ENCODE results near the gene MSRB3. TPM values are rescaled to one million over a fixed set of nuclear protein-coding genes. Genes with fewer than 3 reads are reported as not detected.

Gene MSRB3
- total and polyA plus RNA-seq, 7 experiments from 2014 or later: 0.37 to 1.8 TPM; not detected in 5

- H3K36me3 Mint-ChIP-seq: no peaks in the 10 kb centered on the region
- H3K4me3 ChIP-seq (ENCODE audit: low read length): no peak overlapping the region
- H3K27me3 Mint-ChIP-seq: peaks cover 0 to 18% (median 8%) of the 10 kb centered on the region in 5 donors
- intact Hi-C loops (cut with micrococcal nuclease): no loop called here
- no peak overlapping the region for H3K27ac ChIP-seq (ENCODE audit: low read depth, low read length)
- H3K4me3 Mint-ChIP-seq: no peak overlapping the region
- CTCF ChIA-PET: no interaction called here
- no peaks in the 10 kb centered on the region for H3K36me3 ChIP-seq (ENCODE audit: control insufficient read depth in 2 of 3, insufficient read depth in 3 of 3, low read length in 3 of 3)
- POLR2A ChIA-PET: no interaction called here
- H3K27ac Mint-ChIP-seq: no peak overlapping the region
- ATAC-seq (no peak), DNase-seq (no peak)
- H3K9me3 ChIP-seq (ENCODE audit: control insufficient read depth in 2 of 3, low read length in 3 of 3): no peaks in the 10 kb centered on the region
- H3K4me1 Mint-ChIP-seq: no peaks in the 10 kb centered on the region
- H3K9me3 Mint-ChIP-seq: peaks cover 0 to 7% (median 0%) of the 10 kb centered on the region in 11 donors
- H3K27me3 ChIP-seq (ENCODE audit: control insufficient read depth in 2 of 2, insufficient read depth in 2 of 2, low read length in 2 of 2): no peaks in the 10 kb centered on the region
- no peaks in the 10 kb centered on the region for H3K4me1 ChIP-seq (ENCODE audit: control insufficient read depth in 2 of 2, insufficient read depth in 2 of 2, low read length in 2 of 2)
These were observed 60.7 kb downstream of the MSRB3 start for GRCh38 chr12:65339161-65339560.

DNA sequence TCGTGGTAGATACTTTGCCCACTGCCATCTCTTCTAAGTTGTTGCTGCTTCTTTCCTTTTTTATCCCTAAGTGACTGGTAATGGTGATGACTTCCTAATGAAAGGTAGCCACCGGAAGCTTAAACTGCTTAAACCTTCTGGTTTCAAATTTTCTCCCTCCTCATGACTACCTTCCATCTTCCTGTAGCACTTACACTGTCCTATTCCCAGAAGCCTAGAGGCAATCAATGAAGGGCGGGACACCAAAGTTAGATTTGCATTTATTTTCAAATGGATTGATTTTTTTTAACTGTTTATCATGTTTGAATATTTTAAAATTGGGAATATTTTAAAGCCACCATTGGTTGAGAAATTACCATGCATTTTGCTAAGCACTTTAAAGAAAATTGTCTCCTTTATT, 64.7 kb downstream of the MSRB3 start:
- ChIA-PET POLR2A (no interaction called here), CTCF (no interaction called here)
- Histone ChIP-seq H3K27ac (ENCODE audit: low read depth, low read length) (no peak overlapping the region), H3K9me3 (ENCODE audit: control insufficient read depth in 2 of 3, low read length in 3 of 3) (no peaks in the 10 kb centered on the region), H3K27me3 (ENCODE audit: control insufficient read depth in 2 of 2, insufficient read depth in 2 of 2, low read length in 2 of 2) (no peaks in the 10 kb centered on the region), H3K4me3 (ENCODE audit: low read length) (no peak overlapping the region), H3K36me3 (ENCODE audit: control insufficient read depth in 2 of 3, insufficient read depth in 3 of 3, low read length in 3 of 3) (no peaks in the 10 kb centered on the region), H3K4me1 (ENCODE audit: control insufficient read depth in 2 of 2, insufficient read depth in 2 of 2, low read length in 2 of 2) (no peaks in the 10 kb centered on the region)
- Mint-ChIP-seq H3K27me3 (peaks cover 0 to 11% (median 6%) of the 10 kb centered on the region in 5 donors), H3K27ac (no peak overlapping the region), H3K36me3 (no peaks in the 10 kb centered on the region), H3K4me3 (no peak overlapping the region), H3K9me3 (peaks cover 0 to 12% (median 0%) of the 10 kb centered on the region in 11 donors), H3K4me1 (no peaks in the 10 kb centered on the region)
- ATAC-seq (no peak), DNase-seq (no peak)
- intact Hi-C loops (cut with micrococcal nuclease): no loop called here

DNA sequence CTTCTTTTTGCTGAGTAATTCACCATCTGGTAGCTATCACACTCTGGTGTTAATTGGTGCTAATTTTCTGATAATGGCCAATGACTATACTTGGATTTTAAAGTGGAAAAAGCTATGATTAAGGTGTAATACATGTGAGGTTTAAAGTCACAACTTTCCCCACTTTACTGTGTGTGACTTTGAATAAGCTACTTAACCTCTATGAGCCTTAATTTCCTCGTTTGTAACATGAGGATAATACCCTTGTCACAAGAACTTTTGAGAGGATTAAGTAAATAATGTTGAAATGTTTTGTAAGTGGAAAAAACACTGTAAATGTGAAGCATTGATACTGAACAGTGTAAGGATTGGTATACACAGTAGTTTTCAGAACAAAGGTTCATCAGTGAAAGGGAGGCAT, 65.3 kb downstream of the MSRB3 start:
- H3K36me3 ChIP-seq (ENCODE audit: control insufficient read depth in 2 of 3, insufficient read depth in 3 of 3, low read length in 3 of 3): no peaks in the 10 kb centered on the region
- no peaks in the 10 kb centered on the region for H3K4me1 Mint-ChIP-seq
- intact Hi-C loops (cut with micrococcal nuclease): no loop called here
- ChIA-PET POLR2A (no interaction called here), CTCF (no interaction called here)
- no peaks in the 10 kb centered on the region for H3K4me1 ChIP-seq (ENCODE audit: control insufficient read depth in 2 of 2, insufficient read depth in 2 of 2, low read length in 2 of 2)
- no peak overlapping the region for H3K27ac Mint-ChIP-seq
- ATAC-seq: no peak
- DNase-seq: no peak
- no peaks in the 10 kb centered on the region for H3K9me3 ChIP-seq (ENCODE audit: control insufficient read depth in 2 of 3, low read length in 3 of 3)
- no peak overlapping the region for H3K4me3 ChIP-seq (ENCODE audit: low read length)
- no peaks in the 10 kb centered on the region for H3K36me3 Mint-ChIP-seq
- peaks cover 0 to 12% (median 3%) of the 10 kb centered on the region in 11 donors for H3K9me3 Mint-ChIP-seq
- H3K4me3 Mint-ChIP-seq: no peak overlapping the region
- H3K27me3 ChIP-seq (ENCODE audit: control insufficient read depth in 2 of 2, insufficient read depth in 2 of 2, low read length in 2 of 2): no peaks in the 10 kb centered on the region
- H3K27ac ChIP-seq (ENCODE audit: low read depth, low read length): no peak overlapping the region
- peaks cover 0 to 11% (median 6%) of the 10 kb centered on the region in 5 donors for H3K27me3 Mint-ChIP-seq

GRCh38 chr12:65355461-65355860, 77.0 kb downstream of the MSRB3 start:
- H3K4me3 Mint-ChIP-seq: no peak overlapping the region
- no peak for ATAC-seq
- no peak overlapping the region for H3K27ac Mint-ChIP-seq
- Histone ChIP-seq H3K27me3 (ENCODE audit: control insufficient read depth in 2 of 2, insufficient read depth in 2 of 2, low read length in 2 of 2) (no peaks in the 10 kb centered on the region), H3K4me3 (ENCODE audit: low read length) (no peak overlapping the region), H3K9me3 (ENCODE audit: control insufficient read depth in 2 of 3, low read length in 3 of 3) (no peaks in the 10 kb centered on the region), H3K4me1 (ENCODE audit: control insufficient read depth in 2 of 2, insufficient read depth in 2 of 2, low read length in 2 of 2) (no peaks in the 10 kb centered on the region), H3K27ac (ENCODE audit: low read depth, low read length) (no peak overlapping the region), H3K36me3 (ENCODE audit: control insufficient read depth in 2 of 3, insufficient read depth in 3 of 3, low read length in 3 of 3) (no peaks in the 10 kb centered on the region)
- POLR2A ChIA-PET: no interaction called here
- H3K36me3 Mint-ChIP-seq: no peaks in the 10 kb centered on the region
- no peak for DNase-seq
- CTCF ChIA-PET: no interaction called here
- H3K9me3 Mint-ChIP-seq: peaks cover 0 to 5% (median 0%) of the 10 kb centered on the region in 11 donors
- intact Hi-C loops (cut with micrococcal nuclease): no loop called here
- peaks cover 0 to 5% (median 0%) of the 10 kb centered on the region in 5 donors for H3K27me3 Mint-ChIP-seq
- H3K4me1 Mint-ChIP-seq: no peaks in the 10 kb centered on the region

DNA sequence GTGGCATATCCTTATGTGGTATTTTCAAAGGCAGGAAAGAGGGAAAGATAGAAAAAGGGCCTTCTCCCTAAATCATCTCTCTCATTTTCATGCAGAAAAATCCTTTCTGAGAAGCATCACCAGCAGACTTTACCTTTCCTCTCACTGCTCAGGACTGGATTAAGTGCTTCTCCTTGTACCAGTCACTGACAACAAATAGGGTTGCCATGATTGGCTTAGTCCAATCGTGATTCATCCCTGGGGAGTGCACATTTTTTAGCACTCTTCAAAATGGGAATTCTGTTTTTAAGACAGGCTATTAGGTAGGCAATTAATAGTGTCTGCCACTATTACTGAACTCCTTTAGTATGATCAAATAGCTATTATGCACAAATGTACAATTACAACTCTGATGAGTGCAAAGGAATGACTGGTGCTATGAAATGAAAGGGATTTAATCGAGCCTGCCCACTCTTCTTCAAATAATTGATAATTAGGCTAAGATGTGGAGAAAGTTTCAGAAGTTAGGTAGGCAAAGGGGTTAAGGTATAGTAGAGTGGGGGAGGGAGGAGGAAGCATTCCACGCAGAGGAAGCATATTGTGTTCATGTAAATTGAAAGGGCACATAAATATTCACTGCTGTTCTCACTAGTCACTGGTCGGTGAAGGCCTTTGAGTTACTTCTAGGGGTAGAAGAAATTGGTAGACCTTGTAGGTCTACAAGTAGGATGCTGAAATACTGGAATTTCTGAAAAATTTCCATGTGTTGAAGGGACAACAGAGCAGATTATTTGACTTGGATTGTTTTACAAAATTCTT, 84.0 kb downstream of the MSRB3 start:
- no peaks in the 10 kb centered on the region for H3K36me3 Mint-ChIP-seq
- H3K9me3 Mint-ChIP-seq: no peaks in the 10 kb centered on the region
- DNase-seq (no peak), ATAC-seq (no peak)
- ChIA-PET POLR2A (no interaction called here), CTCF (no interaction called here)
- no peak overlapping the region for H3K27ac ChIP-seq (ENCODE audit: low read depth, low read length)
- H3K27ac Mint-ChIP-seq: no peak overlapping the region
- no peak overlapping the region for H3K4me3 ChIP-seq (ENCODE audit: low read length)
- no peaks in the 10 kb centered on the region for H3K9me3 ChIP-seq (ENCODE audit: control insufficient read depth in 2 of 3, low read length in 3 of 3)
- no peaks in the 10 kb centered on the region for H3K36me3 ChIP-seq (ENCODE audit: control insufficient read depth in 2 of 3, insufficient read depth in 3 of 3, low read length in 3 of 3)
- H3K4me1 Mint-ChIP-seq: no peaks in the 10 kb centered on the region
- intact Hi-C loops (cut with micrococcal nuclease): no loop called here
- peaks cover 0 to 9% (median 0%) of the 10 kb centered on the region in 5 donors for H3K27me3 Mint-ChIP-seq
- no peaks in the 10 kb centered on the region for H3K27me3 ChIP-seq (ENCODE audit: control insufficient read depth in 2 of 2, insufficient read depth in 2 of 2, low read length in 2 of 2)
- no peaks in the 10 kb centered on the region for H3K4me1 ChIP-seq (ENCODE audit: control insufficient read depth in 2 of 2, insufficient read depth in 2 of 2, low read length in 2 of 2)
- H3K4me3 Mint-ChIP-seq: no peak overlapping the region

GRCh38 chr12:65364046-65364445, 85.6 kb downstream of the MSRB3 start:
- H3K27ac ChIP-seq (ENCODE audit: low read depth, low read length): no peak overlapping the region
- no peak for DNase-seq
- H3K4me1 ChIP-seq (ENCODE audit: control insufficient read depth in 2 of 2, insufficient read depth in 2 of 2, low read length in 2 of 2): no peaks in the 10 kb centered on the region
- Mint-ChIP-seq H3K9me3 (no peaks in the 10 kb centered on the region), H3K27ac (no peak overlapping the region), H3K27me3 (peaks cover 0 to 5% (median 0%) of the 10 kb centered on the region in 5 donors), H3K4me1 (no peaks in the 10 kb centered on the region), H3K4me3 (no peak overlapping the region), H3K36me3 (no peaks in the 10 kb centered on the region)
- intact Hi-C loops (cut with micrococcal nuclease): no loop called here
- no peaks in the 10 kb centered on the region for H3K36me3 ChIP-seq (ENCODE audit: control insufficient read depth in 2 of 3, insufficient read depth in 3 of 3, low read length in 3 of 3)
- no peaks in the 10 kb centered on the region for H3K9me3 ChIP-seq (ENCODE audit: control insufficient read depth in 2 of 3, low read length in 3 of 3)
- no peak for ATAC-seq
- CTCF ChIA-PET: no interaction called here
- H3K27me3 ChIP-seq (ENCODE audit: control insufficient read depth in 2 of 2, insufficient read depth in 2 of 2, low read length in 2 of 2): no peaks in the 10 kb centered on the region
- no peak overlapping the region for H3K4me3 ChIP-seq (ENCODE audit: low read length)
- POLR2A ChIA-PET: no interaction called here

DNA sequence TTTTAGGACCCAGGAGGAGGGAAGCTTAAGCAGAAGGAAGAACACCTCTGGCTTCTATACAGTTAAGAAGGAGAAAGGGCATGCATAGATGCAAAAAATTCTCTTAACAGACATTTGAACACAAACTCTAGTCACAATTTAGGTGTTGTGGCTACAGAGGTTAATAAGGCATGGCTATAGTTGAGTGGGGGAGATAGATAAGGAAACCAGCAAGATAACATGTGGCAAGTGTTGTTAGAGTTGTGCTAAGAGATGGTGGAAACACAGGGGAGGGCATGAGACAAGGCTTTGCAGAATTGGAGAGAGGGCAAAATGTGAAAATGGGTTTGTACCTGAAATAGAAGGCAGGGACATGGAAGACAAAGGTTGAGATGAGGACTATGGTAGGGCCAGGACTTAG, 88.9 kb downstream of the MSRB3 start:
- Histone ChIP-seq H3K27me3 (ENCODE audit: control insufficient read depth in 2 of 2, insufficient read depth in 2 of 2, low read length in 2 of 2) (no peaks in the 10 kb centered on the region), H3K9me3 (ENCODE audit: control insufficient read depth in 2 of 3, low read length in 3 of 3) (no peaks in the 10 kb centered on the region), H3K4me3 (ENCODE audit: low read length) (no peak overlapping the region), H3K4me1 (ENCODE audit: control insufficient read depth in 2 of 2, insufficient read depth in 2 of 2, low read length in 2 of 2) (no peaks in the 10 kb centered on the region), H3K36me3 (ENCODE audit: control insufficient read depth in 2 of 3, insufficient read depth in 3 of 3, low read length in 3 of 3) (no peaks in the 10 kb centered on the region), H3K27ac (ENCODE audit: low read depth, low read length) (no peak overlapping the region)
- Mint-ChIP-seq H3K27ac (no peak overlapping the region), H3K27me3 (peaks cover 0 to 5% (median 0%) of the 10 kb centered on the region in 5 donors), H3K9me3 (no peaks in the 10 kb centered on the region), H3K36me3 (no peaks in the 10 kb centered on the region), H3K4me3 (no peak overlapping the region), H3K4me1 (no peaks in the 10 kb centered on the region)
- DNase-seq (no peak), ATAC-seq (no peak)
- ChIA-PET POLR2A (no interaction called here), CTCF (no interaction called here)
- intact Hi-C loops (cut with micrococcal nuclease): no loop called here
